ENCODE data around the gene PLLP.

DNA sequence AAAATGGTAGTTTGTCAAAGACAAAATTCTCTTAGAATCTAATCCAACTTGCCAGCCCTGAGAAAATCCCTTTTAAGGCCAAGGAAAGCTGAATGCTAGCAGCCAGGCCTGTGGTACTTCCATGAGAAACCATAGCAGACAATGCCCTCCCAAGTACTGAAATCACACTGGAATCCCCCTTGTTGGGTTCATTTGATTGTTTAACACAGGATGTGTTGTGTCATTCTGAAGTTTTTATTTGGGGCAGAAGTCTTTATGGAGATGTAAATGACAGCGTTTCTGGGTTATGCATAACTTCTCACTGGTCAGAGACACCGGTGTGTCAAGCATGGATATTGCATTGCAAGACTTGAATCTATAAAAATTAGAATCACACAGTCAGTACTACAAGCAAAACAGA, 45.4 kb downstream of the PLLP start:
- TF ChIP-seq POLR2A (IDR thresholded peaks at IDR 0.05), result no peak
- TF ChIP-seq, protein P1, sequence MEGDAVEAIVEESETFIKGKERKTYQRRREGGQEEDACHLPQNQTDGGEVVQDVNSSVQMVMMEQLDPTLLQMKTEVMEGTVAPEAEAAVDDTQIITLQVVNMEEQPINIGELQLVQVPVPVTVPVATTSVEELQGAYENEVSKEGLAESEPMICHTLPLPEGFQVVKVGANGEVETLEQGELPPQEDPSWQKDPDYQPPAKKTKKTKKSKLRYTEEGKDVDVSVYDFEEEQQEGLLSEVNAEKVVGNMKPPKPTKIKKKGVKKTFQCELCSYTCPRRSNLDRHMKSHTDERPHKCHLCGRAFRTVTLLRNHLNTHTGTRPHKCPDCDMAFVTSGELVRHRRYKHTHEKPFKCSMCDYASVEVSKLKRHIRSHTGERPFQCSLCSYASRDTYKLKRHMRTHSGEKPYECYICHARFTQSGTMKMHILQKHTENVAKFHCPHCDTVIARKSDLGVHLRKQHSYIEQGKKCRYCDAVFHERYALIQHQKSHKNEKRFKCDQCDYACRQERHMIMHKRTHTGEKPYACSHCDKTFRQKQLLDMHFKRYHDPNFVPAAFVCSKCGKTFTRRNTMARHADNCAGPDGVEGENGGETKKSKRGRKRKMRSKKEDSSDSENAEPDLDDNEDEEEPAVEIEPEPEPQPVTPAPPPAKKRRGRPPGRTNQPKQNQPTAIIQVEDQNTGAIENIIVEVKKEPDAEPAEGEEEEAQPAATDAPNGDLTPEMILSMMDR (IDR thresholded peaks at IDR 0.05), result no peak
